ENCODE results near the gene RNASET2. TPM values are rescaled to one million over a fixed set of nuclear protein-coding genes. Genes with fewer than 3 reads are reported as not detected.

The RNASET2 gene
- total RNA-seq, 4 donors from 2014 or later: 42.9 to 54.3 (median 47.7) TPM

DNA sequence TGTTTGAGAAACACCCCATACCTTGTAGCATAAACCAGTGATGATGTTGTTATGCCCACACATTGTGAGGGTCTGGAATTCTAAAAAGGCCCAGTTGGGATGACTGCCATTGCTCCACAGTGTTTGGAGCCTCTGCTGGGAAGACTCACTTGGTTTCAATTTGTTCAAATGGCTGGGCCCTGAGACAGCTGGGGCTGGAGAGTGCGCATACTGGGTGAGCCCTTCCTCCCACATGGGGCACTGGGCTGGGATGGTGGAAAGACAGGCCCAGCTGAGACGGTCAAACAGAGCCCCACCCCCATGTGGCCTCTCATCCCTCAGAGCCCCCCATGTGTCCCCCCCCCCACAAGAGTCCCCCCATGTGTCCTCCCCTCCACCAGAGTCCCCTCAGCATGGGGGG, 20.3 kb upstream of the RNASET2 start:
- 88 to 90% methylated on average over 2 of the region's 2 CpGs for WGBS, 2 donors
- DNase-seq (ENCODE audit: low spot score in 2 of 2): no peak
- intact Hi-C loops (cut with DNase I; ENCODE audit: low total_unique reads): no loop called here
- H3K4me3 ChIP-seq (ENCODE audit: low read depth, poor library complexity, severe bottlenecking): no peak overlapping the region
- TF ChIP-seq, protein P1, sequence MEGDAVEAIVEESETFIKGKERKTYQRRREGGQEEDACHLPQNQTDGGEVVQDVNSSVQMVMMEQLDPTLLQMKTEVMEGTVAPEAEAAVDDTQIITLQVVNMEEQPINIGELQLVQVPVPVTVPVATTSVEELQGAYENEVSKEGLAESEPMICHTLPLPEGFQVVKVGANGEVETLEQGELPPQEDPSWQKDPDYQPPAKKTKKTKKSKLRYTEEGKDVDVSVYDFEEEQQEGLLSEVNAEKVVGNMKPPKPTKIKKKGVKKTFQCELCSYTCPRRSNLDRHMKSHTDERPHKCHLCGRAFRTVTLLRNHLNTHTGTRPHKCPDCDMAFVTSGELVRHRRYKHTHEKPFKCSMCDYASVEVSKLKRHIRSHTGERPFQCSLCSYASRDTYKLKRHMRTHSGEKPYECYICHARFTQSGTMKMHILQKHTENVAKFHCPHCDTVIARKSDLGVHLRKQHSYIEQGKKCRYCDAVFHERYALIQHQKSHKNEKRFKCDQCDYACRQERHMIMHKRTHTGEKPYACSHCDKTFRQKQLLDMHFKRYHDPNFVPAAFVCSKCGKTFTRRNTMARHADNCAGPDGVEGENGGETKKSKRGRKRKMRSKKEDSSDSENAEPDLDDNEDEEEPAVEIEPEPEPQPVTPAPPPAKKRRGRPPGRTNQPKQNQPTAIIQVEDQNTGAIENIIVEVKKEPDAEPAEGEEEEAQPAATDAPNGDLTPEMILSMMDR (IDR thresholded peaks at IDR 0.05): no peak
- no peak for TF ChIP-seq POLR2A (IDR thresholded peaks at IDR 0.05)

DNA sequence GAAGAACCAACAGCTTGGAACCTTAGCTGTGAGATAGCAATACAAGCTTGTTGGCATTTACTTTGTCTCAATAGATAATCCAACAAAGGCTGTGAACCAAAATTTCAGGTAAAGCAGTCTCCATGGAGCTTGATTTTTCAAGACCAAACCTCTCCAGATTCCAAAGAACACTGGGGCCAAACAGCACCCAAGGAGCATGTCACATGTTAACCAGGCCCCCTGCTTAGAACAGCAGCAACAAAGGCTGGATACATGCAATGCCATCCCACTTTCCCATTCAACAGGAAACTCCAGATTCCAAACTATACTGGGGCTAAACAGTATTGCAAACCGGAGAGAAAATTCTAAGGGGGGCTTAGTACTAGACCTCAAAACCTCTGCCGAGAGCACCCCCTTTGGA, 15.8 kb upstream of the RNASET2 start:
- 91 to 98% methylated on average over 2 of the region's 2 CpGs for WGBS, 2 donors
- intact Hi-C loops (cut with DNase I; ENCODE audit: low total_unique reads): no loop called here
- no peak overlapping the region for H3K4me3 ChIP-seq (ENCODE audit: low read depth, poor library complexity, severe bottlenecking)
- TF ChIP-seq, protein P1 (IDR thresholded peaks at IDR 0.05): no peak
- DNase-seq (ENCODE audit: low spot score in 2 of 2): no peak

DNA sequence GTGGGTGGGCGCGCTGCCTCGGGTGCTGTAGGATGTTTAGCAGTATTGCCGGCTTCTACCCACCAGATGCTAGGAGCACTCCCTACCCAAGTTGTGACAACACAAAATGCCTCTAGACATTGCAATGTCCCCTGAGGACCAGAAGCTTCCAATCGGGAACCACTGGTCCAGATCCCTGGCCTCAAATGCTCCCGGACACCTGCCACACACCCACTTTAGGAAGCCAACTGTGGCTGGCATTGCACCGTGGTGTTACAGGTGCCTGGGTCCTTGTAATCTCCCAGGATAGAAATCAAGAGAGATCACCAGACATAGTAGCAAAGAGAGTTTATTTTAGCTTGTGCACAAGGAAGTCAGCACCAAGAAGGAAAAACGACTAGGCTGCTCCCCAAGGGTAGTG, 14.9 kb upstream of the RNASET2 start:
- intact Hi-C loops (cut with DNase I; ENCODE audit: low total_unique reads): no loop called here
- no peak for TF ChIP-seq POLR2A (IDR thresholded peaks at IDR 0.05)
- TF ChIP-seq, protein P1 (IDR thresholded peaks at IDR 0.05): no peak
- H3K4me3 ChIP-seq (ENCODE audit: low read depth, poor library complexity, severe bottlenecking): no peak overlapping the region
- 82 to 85% methylated on average over 8 of the region's 8 CpGs for WGBS, 2 donors
- DNase-seq (ENCODE audit: low spot score in 2 of 2): peak in 1 of 2 donors; percentile 43

DNA sequence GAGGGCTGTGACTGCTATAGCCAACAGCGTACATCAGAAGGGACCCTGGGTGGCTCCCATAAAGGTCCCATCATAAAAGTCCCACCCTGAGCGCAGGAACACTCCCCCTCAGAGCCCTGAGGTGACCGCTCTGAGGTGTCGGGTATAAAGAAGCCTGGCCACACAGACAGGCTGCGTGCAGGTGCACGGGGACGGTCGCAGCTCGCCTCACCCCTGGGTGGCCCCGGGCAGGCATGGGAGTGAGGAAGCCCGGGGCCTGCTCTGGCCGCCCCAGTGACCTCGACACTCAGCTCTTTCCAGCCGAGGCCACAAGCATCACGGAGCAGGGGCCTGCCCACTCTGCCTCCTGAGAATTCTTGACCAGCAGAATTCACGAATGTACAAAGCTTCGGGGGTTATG, 14.4 kb upstream of the RNASET2 start:
- DNase-seq (ENCODE audit: low spot score in 2 of 2): peak in 1 of 2 donors; percentile 60
- intact Hi-C loops (cut with DNase I; ENCODE audit: low total_unique reads): no loop called here
- H3K4me3 ChIP-seq (ENCODE audit: low read depth, poor library complexity, severe bottlenecking): no peak overlapping the region
- no peak for TF ChIP-seq POLR2A (IDR thresholded peaks at IDR 0.05)
- TF ChIP-seq, protein P1 (IDR thresholded peaks at IDR 0.05): no peak
- WGBS, 2 donors: 83 to 88% methylated on average over 12 to 14 of the region's 17 CpGs

DNA sequence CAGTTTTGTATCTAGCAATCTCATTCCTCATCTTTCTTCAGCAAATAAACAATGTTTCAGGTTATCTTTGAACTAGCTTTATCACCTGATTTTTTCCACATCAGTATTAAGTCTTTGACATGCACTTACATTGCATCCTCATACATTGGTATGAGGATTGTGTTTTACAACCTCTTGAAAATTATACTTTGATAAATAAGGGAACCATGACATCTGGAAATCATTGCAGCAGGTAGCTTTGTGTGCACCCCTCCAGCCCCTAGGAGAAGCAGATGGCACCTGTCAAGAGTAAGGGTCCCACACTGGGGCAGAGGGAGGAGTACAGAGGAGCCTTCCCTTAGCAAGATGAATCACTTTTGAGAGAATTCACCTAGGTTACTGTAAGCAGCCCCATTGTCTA, 13.7 kb upstream of the RNASET2 start:
- intact Hi-C loops (cut with DNase I; ENCODE audit: low total_unique reads): no loop called here
- DNase-seq (ENCODE audit: low spot score in 2 of 2): no peak
- no peak for TF ChIP-seq POLR2A (IDR thresholded peaks at IDR 0.05)
- TF ChIP-seq, protein P1 (IDR thresholded peaks at IDR 0.05): no peak
- H3K4me3 ChIP-seq (ENCODE audit: low read depth, poor library complexity, severe bottlenecking): no peak overlapping the region

DNA sequence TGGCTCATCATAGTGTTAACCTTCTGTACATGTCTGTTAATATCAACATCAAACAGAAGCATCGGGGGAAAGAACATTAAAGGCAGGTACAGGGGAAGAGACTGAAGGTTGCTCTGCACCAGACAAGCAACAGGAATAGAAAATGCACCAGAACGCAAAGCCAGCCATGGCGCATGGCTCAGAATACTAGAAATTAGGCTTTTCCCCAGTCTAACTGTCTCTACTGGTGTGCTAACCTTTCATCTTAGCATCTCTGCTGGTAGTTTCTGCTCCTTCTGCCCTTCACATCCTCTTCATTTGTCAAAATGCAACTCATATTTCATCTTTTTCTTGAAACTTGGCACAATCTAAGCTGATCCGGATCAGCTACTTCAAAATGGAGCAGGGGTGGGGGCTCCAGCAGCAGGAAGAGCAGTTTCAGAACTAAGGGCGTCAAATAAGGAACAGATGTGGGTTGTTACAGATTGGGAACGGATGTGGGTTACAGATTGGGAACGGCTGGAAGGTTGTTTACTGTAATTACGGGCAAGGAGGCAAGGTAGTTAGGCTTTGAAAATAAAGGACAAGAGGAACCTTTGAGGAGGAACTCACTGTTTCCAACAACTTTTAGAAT, 13.1 kb upstream of the RNASET2 start:
- WGBS, 2 donors: 54 to 57% methylated on average over 8 of the region's 8 CpGs
- no peak for TF ChIP-seq POLR2A (IDR thresholded peaks at IDR 0.05)
- TF ChIP-seq, protein P1 (IDR thresholded peaks at IDR 0.05): no peak
- no peak for DNase-seq (ENCODE audit: low spot score in 2 of 2)
- intact Hi-C loops (cut with DNase I; ENCODE audit: low total_unique reads): no loop called here
- H3K4me3 ChIP-seq (ENCODE audit: low read depth, poor library complexity, severe bottlenecking): no peak overlapping the region

Measured in lower leg skin (tissue), 4 donors.